ENCODE measurements around the gene HNRNPM.
A peak's percentile ranks its signal among the peaks of the same experiment; 100 is the strongest.
"Not testable (repeated sequence)": the region's sequence is repeated elsewhere in the genome, so short reads cannot be mapped to it uniquely, and the experiment has no call there.

- TF ChIP-seq, protein P1, sequence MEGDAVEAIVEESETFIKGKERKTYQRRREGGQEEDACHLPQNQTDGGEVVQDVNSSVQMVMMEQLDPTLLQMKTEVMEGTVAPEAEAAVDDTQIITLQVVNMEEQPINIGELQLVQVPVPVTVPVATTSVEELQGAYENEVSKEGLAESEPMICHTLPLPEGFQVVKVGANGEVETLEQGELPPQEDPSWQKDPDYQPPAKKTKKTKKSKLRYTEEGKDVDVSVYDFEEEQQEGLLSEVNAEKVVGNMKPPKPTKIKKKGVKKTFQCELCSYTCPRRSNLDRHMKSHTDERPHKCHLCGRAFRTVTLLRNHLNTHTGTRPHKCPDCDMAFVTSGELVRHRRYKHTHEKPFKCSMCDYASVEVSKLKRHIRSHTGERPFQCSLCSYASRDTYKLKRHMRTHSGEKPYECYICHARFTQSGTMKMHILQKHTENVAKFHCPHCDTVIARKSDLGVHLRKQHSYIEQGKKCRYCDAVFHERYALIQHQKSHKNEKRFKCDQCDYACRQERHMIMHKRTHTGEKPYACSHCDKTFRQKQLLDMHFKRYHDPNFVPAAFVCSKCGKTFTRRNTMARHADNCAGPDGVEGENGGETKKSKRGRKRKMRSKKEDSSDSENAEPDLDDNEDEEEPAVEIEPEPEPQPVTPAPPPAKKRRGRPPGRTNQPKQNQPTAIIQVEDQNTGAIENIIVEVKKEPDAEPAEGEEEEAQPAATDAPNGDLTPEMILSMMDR (IDR thresholded peaks at IDR 0.05; ENCODE audit: low read depth, low read length), result peak; percentile 48
- not testable (repeated sequence) for TF ChIP-seq MYC (IDR thresholded peaks at IDR 0.05; ENCODE audit: low read depth, low read length); POLR2A (IDR thresholded peaks at IDR 0.05; ENCODE audit: extremely low read depth, insufficient read length)
Observed at GRCh38 chr19:8410718-8411117, 34.1 kb upstream of the HNRNPM start.

All from NB4 (cell line).